ENCODE measurements around the gene PRKAB1. TPM values are rescaled to one million over a fixed set of nuclear protein-coding genes. Genes with fewer than 3 reads are reported as not detected.

PRKAB1 gene
- total RNA-seq, 4 donors from 2014 or later: 11.3 to 28.6 (median 15.1) TPM

- no peak overlapping the region for H3K4me3 ChIP-seq
- H3K9me3 ChIP-seq: no peaks in the 10 kb centered on the region
- no peak for DNase-seq (ENCODE audit: low spot score in 2 of 2)
- H3K36me3 ChIP-seq: no peaks in the 10 kb centered on the region
- H3K27ac ChIP-seq: no peak overlapping the region
- 19% methylated on average over 6 of the region's 6 CpGs for WGBS
- H3K27me3 ChIP-seq: no peaks in the 10 kb centered on the region
- TF ChIP-seq POLR2AphosphoS5 (IDR thresholded peaks at IDR 0.05) (peak in 1 of 3 donors; percentile 13), EP300 (IDR thresholded peaks at IDR 0.05) (no peak)
- H3K4me1 ChIP-seq: peaks cover 20% of the 10 kb centered on the region
These were observed 25.1 kb downstream of the PRKAB1 start for GRCh38 chr12:119692997-119693396.

- H3K27ac ChIP-seq: no peak overlapping the region
- no peaks in the 10 kb centered on the region for H3K9me3 ChIP-seq
- DNase-seq (ENCODE audit: low spot score in 2 of 2): no peak
- 62% methylated on average over 1 of the region's 1 CpG for WGBS
- H3K4me1 ChIP-seq: peaks cover 20% of the 10 kb centered on the region
- no peak overlapping the region for H3K4me3 ChIP-seq
- H3K27me3 ChIP-seq: no peaks in the 10 kb centered on the region
- no peak for TF ChIP-seq EP300 (IDR thresholded peaks at IDR 0.05)
- TF ChIP-seq POLR2A (IDR thresholded peaks at IDR 0.05): no peak
- no peak for TF ChIP-seq CTCF (IDR thresholded peaks at IDR 0.05)
- TF ChIP-seq POLR2AphosphoS5 (IDR thresholded peaks at IDR 0.05): no peak
- no peaks in the 10 kb centered on the region for H3K36me3 ChIP-seq
These were observed 25.6 kb downstream of the PRKAB1 start for GRCh38 chr12:119693511-119693910.

- Histone ChIP-seq H3K27ac (no peak overlapping the region), H3K4me1 (peaks cover 20% of the 10 kb centered on the region), H3K36me3 (no peaks in the 10 kb centered on the region), H3K27me3 (no peaks in the 10 kb centered on the region), H3K4me3 (no peak overlapping the region), H3K9me3 (no peaks in the 10 kb centered on the region)
- DNase-seq (ENCODE audit: low spot score in 2 of 2): no peak
- WGBS: 91% methylated on average over 6 of the region's 6 CpGs
- TF ChIP-seq EP300 (IDR thresholded peaks at IDR 0.05) (no peak), CTCF (IDR thresholded peaks at IDR 0.05) (no peak), POLR2AphosphoS5 (IDR thresholded peaks at IDR 0.05) (no peak), POLR2A (IDR thresholded peaks at IDR 0.05) (no peak)
These were observed 26.2 kb downstream of the PRKAB1 start for GRCh38 chr12:119694111-119694510.

GRCh38 chr12:119695034-119695433 is 27.1 kb downstream of the PRKAB1 start:
- Histone ChIP-seq H3K27ac (no peak overlapping the region), H3K27me3 (no peaks in the 10 kb centered on the region), H3K9me3 (no peaks in the 10 kb centered on the region), H3K4me3 (no peak overlapping the region), H3K4me1 (peaks cover 20% of the 10 kb centered on the region), H3K36me3 (no peaks in the 10 kb centered on the region)
- TF ChIP-seq POLR2A (IDR thresholded peaks at IDR 0.05) (no peak), POLR2AphosphoS5 (IDR thresholded peaks at IDR 0.05) (no peak), CTCF (IDR thresholded peaks at IDR 0.05) (no peak), EP300 (IDR thresholded peaks at IDR 0.05) (no peak)
- no peak for DNase-seq (ENCODE audit: low spot score in 2 of 2)
- 89% methylated on average over 4 of the region's 4 CpGs for WGBS

GRCh38 chr12:119696943-119697342 is 29.0 kb downstream of the PRKAB1 start:
- TF ChIP-seq POLR2A (IDR thresholded peaks at IDR 0.05) (no peak), POLR2AphosphoS5 (IDR thresholded peaks at IDR 0.05) (no peak), EP300 (IDR thresholded peaks at IDR 0.05) (no peak)
- Histone ChIP-seq H3K9me3 (no peaks in the 10 kb centered on the region), H3K27me3 (no peaks in the 10 kb centered on the region), H3K27ac (no peak overlapping the region), H3K4me3 (no peak overlapping the region), H3K36me3 (no peaks in the 10 kb centered on the region), H3K4me1 (peaks cover 20% of the 10 kb centered on the region)
- 89% methylated on average over 5 of the region's 5 CpGs for WGBS
- DNase-seq (ENCODE audit: low spot score in 2 of 2): no peak

DNA sequence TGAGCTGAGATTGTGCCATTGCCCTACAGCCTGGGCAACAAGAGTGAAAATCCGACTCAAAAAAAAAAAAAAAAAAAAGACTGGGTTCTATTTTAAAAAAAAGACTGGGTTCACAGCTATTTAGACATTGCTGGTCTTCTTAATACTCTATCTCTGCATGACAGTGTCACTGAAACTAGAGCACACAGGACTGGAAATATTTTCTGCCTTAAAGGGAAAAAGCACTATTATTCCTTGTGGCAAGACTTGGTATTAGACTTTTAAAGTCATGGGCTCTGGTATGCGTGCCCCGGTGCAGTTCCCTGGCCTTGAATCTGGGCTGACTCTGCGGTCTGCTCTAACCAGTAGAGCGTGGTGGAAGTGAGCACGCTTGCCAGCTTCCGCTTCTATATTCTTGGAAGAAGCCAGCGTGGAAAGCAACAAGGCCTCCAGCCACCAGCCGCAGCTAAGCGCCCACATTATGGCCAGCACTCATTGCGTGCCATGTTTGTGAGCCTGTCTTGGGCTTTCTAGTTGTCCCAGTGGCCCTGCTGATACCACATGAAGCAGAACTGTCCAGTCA is 31.3 kb downstream of the PRKAB1 start:
- H3K4me1 ChIP-seq: peaks cover 3% of the 10 kb centered on the region
- whole genome bisulfite sequencing: 92% methylated on average over 10 of the region's 11 CpGs
- no peak overlapping the region for H3K4me3 ChIP-seq
- H3K36me3 ChIP-seq: no peaks in the 10 kb centered on the region
- no peaks in the 10 kb centered on the region for H3K27me3 ChIP-seq
- TF ChIP-seq POLR2AphosphoS5 (IDR thresholded peaks at IDR 0.05) (no peak), POLR2A (IDR thresholded peaks at IDR 0.05) (no peak), CTCF (IDR thresholded peaks at IDR 0.05) (no peak), EP300 (IDR thresholded peaks at IDR 0.05) (no peak)
- H3K27ac ChIP-seq: no peak overlapping the region
- no peak for DNase-seq (ENCODE audit: low spot score in 2 of 2)
- H3K9me3 ChIP-seq: no peaks in the 10 kb centered on the region
